Neural progenitor cell (in vitro differentiated cells): ENCODE data around the gene ABHD3. TPM values are rescaled to one million over a fixed set of nuclear protein-coding genes. Genes with fewer than 3 reads are reported as not detected.
"Not testable (repeated sequence)": the region's sequence is repeated elsewhere in the genome, so short reads cannot be mapped to it uniquely, and the experiment has no call there.

Experiments
- DNase-seq: peaks from one replicate; pipeline ENCODE4 v3.0.0-alpha.2; 2016; ENCODE audit warnings: low spot score
- H2AFZ ChIP-seq: fragments of 200-600 bp; sonication (generic); replicated peaks from 2 replicates; pipeline ENCODE4 v1.6.1; 2016; ENCODE audit warnings: antibody characterized with exemption
- H3F3A ChIP-seq: fragments of 200-600 bp; sonication (generic); 2 replicates; pipeline ENCODE4 v1.6.1; 2016; ENCODE audit warnings: antibody characterized with exemption, low read depth
- H3K27ac ChIP-seq: fragments of 200-600 bp; sonication (generic); 2 replicates; pipeline ENCODE4 v1.5.1; 2016; ENCODE audit warnings: mild to moderate bottlenecking
- H3K27me3 ChIP-seq: fragments of 200-600 bp; sonication (generic); 2 replicates; pipeline ENCODE4 v1.6.1; 2016; ENCODE audit warnings: mild to moderate bottlenecking, moderate library complexity
- H3K36me3 ChIP-seq: fragments of 200-600 bp; sonication (generic); 2 replicates; pipeline ENCODE4 v1.5.1; 2016
- H3K4me1 ChIP-seq: fragments of 200-600 bp; sonication (generic); 2 replicates; pipeline ENCODE4 v1.6.1; 2016; ENCODE audit warnings: mixed run types
- H3K4me2 ChIP-seq: fragments of 200-600 bp; sonication (generic); 2 replicates; pipeline ENCODE4 v1.6.1; 2016
- H3K4me3 ChIP-seq: fragments of 200-600 bp; sonication (generic); 2 replicates; pipeline ENCODE4 v1.5.1; 2016
- H3K79me2 ChIP-seq: fragments of 200-600 bp; sonication (generic); 2 replicates; pipeline ENCODE4 v1.6.1; 2016; ENCODE audit warnings: low read depth
- H3K9ac ChIP-seq: fragments of 200-600 bp; sonication (generic); 2 replicates; pipeline ENCODE4 v1.6.1; 2016
- H3K9me3 ChIP-seq: fragments of 200-600 bp; sonication (generic); 2 replicates; pipeline ENCODE4 v1.5.1; 2016; ENCODE audit warnings: low read depth
- H4K20me1 ChIP-seq: fragments of 200-600 bp; sonication (generic); 2 replicates; pipeline ENCODE4 v1.6.1; 2016; ENCODE audit warnings: low read depth
- H3K27ac Mint-ChIP-seq: 3 replicates; pipeline ENCODE4 v1.8.0; 2021; ENCODE audit warnings: mixed read lengths
- H3K27me3 Mint-ChIP-seq: 2 replicates; pipeline ENCODE4 v1.8.0; 2022; ENCODE audit warnings: low read depth, mild to moderate bottlenecking, inconsistent platforms, moderate library complexity, mixed read lengths; ENCODE audit not compliant: insufficient read depth
- H3K36me3 Mint-ChIP-seq: 3 replicates; pipeline ENCODE4 v1.8.0; 2021; ENCODE audit warnings: mixed read lengths
- H3K4me1 Mint-ChIP-seq: 3 replicates; pipeline ENCODE4 v1.8.0; 2021; ENCODE audit warnings: mixed read lengths
- H3K4me3 Mint-ChIP-seq: 3 replicates; pipeline ENCODE4 v1.8.0; 2021; ENCODE audit warnings: mild to moderate bottlenecking, moderate library complexity, mixed read lengths
- H3K9me3 Mint-ChIP-seq: 3 replicates; pipeline ENCODE4 v1.8.0; 2020; ENCODE audit warnings: mixed read lengths
- CTCF ChIP-seq: fragments of 200-600 bp; sonication (generic); IDR thresholded peaks from 2 replicates; pipeline ENCODE4 v1.5.1; 2017; ENCODE audit warnings: antibody characterized with exemption, mild to moderate bottlenecking
- EZH2 ChIP-seq: fragments of 200-600 bp; sonication (generic); IDR thresholded peaks from 2 replicates; pipeline ENCODE4 v1.6.1; 2017; ENCODE audit warnings: antibody characterized with exemption, mild to moderate bottlenecking, moderate library complexity
- EZH2phosphoT487 ChIP-seq: fragments of 200-600 bp; sonication (generic); IDR thresholded peaks from 2 replicates; pipeline ENCODE4 v1.6.1; 2017; ENCODE audit warnings: antibody characterized with exemption
- total RNA-seq: library from RNA; depleted of rRNA; stranded (reverse); fragments of >200 nt; gene quantifications from 2 replicates; pipeline ENCODE4 v1.2.3, GENCODE V29; 2015; ENCODE audit warnings: low replicate concordance

The ABHD3 gene
- total RNA-seq, 1 donor from 2014 or later = 21.0 TPM

DNA sequence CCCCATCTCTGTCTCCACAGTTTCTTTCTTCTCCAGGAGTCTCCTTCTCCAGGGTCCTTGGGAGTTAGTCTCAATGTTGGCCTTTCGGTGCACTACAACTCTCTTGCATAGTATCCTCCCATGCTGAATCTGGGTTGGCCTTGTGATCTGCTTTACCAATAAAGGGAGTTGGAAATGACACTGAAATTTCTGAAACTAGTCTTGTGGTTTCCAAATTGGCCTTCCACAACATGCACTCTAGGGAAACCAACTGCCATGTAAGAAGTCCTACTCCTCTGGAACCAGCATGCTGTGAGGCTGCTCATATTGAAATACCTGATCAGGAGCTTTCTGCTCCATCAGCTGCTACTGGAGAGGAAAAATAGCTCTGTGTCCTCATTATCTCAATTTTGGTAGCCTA lies 9.9 kb upstream of the ABHD3 start:
- H4K20me1 ChIP-seq = no peaks in the 10 kb centered on the region
- H3K36me3 ChIP-seq = no peaks in the 10 kb centered on the region
- H3K27me3 ChIP-seq = no peaks in the 10 kb centered on the region
- Mint-ChIP-seq H3K27ac (no peak overlapping the region), H3K9me3 (peaks cover 2% of the 10 kb centered on the region), H3K36me3 (no peaks in the 10 kb centered on the region), H3K27me3 (peaks cover 2% of the 10 kb centered on the region), H3K4me3 (no peak overlapping the region), H3K4me1 (no peaks in the 10 kb centered on the region)
- H3K9ac ChIP-seq = no peak overlapping the region
- TF ChIP-seq EZH2 = no peak
- no peak for TF ChIP-seq EZH2phosphoT487
- TF ChIP-seq CTCF = no peak
- H3K9me3 ChIP-seq = no peaks in the 10 kb centered on the region
- H3K4me3 ChIP-seq = no peak overlapping the region
- no peaks in the 10 kb centered on the region for H3F3A ChIP-seq
- no peak overlapping the region for H2AFZ ChIP-seq
- H3K4me2 ChIP-seq = no peak overlapping the region
- H3K27ac ChIP-seq = no peak overlapping the region
- H3K4me1 ChIP-seq = no peaks in the 10 kb centered on the region
- no peak for DNase-seq
- H3K79me2 ChIP-seq = no peaks in the 10 kb centered on the region

DNA sequence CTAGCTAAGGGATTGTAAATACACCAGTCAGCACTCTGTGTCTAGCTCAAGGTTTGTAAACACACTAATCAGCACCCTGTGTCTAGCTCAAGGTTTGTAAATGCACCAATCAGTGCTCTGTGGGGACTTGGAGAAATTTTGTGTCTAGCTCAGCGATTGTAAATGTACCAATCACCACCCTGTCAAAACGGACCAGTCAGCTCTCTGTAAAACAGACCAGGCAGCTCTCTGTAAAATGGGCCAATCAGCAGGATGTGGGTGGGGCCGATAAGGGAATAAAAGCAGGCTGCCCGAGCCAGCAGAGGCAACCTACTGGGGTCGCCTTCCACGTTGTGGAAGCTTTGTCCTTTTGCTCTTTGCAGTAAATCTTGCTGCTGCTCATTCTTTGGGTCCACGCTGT lies 2.6 kb upstream of the ABHD3 start:
- not testable (repeated sequence) for H3K27ac Mint-ChIP-seq, H3K4me1 Mint-ChIP-seq, H3K27ac ChIP-seq, H3K9me3 ChIP-seq, H3K9ac ChIP-seq, H3K4me3 ChIP-seq, H3K4me2 ChIP-seq, DNase-seq, H3K4me1 ChIP-seq, H4K20me1 ChIP-seq, H3K4me3 Mint-ChIP-seq, H3K79me2 ChIP-seq, H2AFZ ChIP-seq, H3K36me3 ChIP-seq, H3K36me3 Mint-ChIP-seq, H3K27me3 Mint-ChIP-seq
- Histone ChIP-seq H3K27me3 (peaks cover 14% of the 10 kb centered on the region), H3F3A (peaks cover 24% of the 10 kb centered on the region)
- peaks cover 16% of the 10 kb centered on the region for H3K9me3 Mint-ChIP-seq

DNA sequence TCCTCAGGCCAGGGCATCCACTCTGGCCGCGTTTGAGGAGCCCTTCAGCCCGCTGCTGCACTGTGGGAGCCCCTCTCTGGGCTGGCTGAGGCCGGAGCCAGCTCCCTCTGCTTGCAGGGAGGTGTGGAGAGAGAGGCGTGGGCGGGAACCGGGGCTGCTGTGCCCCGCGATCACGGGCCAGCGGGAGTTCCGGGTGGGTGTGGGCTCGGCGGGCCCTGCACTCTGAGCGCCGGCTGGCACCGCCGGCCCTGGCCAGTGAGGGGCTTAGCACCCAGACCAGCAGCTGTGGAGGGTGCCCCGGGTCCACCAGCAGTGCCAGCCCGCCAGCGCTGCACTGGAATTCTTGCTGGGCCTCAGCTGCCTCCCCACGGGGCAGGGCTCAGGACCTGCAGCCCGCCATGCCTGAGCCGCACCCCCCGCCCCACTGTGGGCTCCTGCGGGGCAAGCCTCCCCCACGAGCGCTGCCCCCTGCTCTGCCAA lies 1.9 kb upstream of the ABHD3 start:
- H3K9me3 Mint-ChIP-seq = peaks cover 16% of the 10 kb centered on the region
- Histone ChIP-seq H3K36me3 (no peaks in the 10 kb centered on the region), H2AFZ (no peak overlapping the region), H3K27ac (no peak overlapping the region), H4K20me1 (no peaks in the 10 kb centered on the region), H3F3A (peaks cover 24% of the 10 kb centered on the region), H3K4me2 (no peak overlapping the region), H3K4me1 (no peaks in the 10 kb centered on the region), H3K9ac (no peak overlapping the region), H3K79me2 (no peaks in the 10 kb centered on the region), H3K27me3 (peaks cover 14% of the 10 kb centered on the region), H3K4me3 (no peak overlapping the region), H3K9me3 (no peaks in the 10 kb centered on the region)
- DNase-seq = no peak
- H3K4me1 Mint-ChIP-seq = peaks cover 9% of the 10 kb centered on the region
- no peak for TF ChIP-seq CTCF
- TF ChIP-seq EZH2phosphoT487 = no peak
- no peak for TF ChIP-seq EZH2
- H3K27ac Mint-ChIP-seq = no peak overlapping the region
- peaks cover 6% of the 10 kb centered on the region for H3K27me3 Mint-ChIP-seq
- H3K36me3 Mint-ChIP-seq = peaks cover 6% of the 10 kb centered on the region
- H3K4me3 Mint-ChIP-seq = no peak overlapping the region

DNA sequence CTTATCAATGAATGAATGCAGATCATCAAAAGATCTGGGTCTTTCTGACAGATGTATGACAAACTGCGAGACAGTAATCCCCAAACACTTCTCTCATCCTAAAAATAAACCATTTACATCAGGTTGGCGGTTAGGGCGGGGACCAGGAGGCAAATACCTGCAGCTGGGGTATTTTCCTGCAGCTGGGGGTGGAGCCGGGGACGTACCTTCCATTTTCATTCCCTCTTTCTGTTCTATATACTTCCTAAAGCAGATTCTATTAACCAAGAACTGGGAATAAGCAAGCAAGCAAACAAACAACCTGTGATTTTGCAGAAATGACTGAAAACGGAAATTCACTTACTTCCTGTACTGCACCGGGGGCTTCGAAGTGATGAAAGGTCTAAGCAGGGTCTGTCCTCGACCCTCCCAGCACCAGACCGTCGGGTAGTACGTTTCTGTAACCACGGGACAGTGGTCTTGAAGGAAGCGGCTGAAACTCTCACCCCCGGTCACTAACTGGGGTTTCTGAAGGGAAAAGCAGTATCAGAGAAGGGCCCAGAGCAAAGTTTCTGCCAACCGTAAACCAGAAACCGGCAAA lies 1.2 kb downstream of the ABHD3 start:
- H3K27ac ChIP-seq = no peak overlapping the region
- peak overlapping the region; percentile 76 for H3K4me2 ChIP-seq
- H3K9me3 ChIP-seq = no peaks in the 10 kb centered on the region
- peaks cover 27% of the 10 kb centered on the region for H3F3A ChIP-seq
- Mint-ChIP-seq H3K36me3 (peaks cover 13% of the 10 kb centered on the region), H3K9me3 (peaks cover 10% of the 10 kb centered on the region), H3K27ac (no peak overlapping the region), H3K4me3 (peak overlapping the region; percentile 92), H3K27me3 (peaks cover 4% of the 10 kb centered on the region), H3K4me1 (peaks cover 13% of the 10 kb centered on the region)
- H4K20me1 ChIP-seq = no peaks in the 10 kb centered on the region
- peak overlapping the region; percentile 70 for H2AFZ ChIP-seq
- TF ChIP-seq EZH2 (no peak), CTCF (no peak), EZH2phosphoT487 (no peak)
- no peaks in the 10 kb centered on the region for H3K36me3 ChIP-seq
- peaks cover 14% of the 10 kb centered on the region for H3K27me3 ChIP-seq
- peak overlapping the region; percentile 53 for H3K4me3 ChIP-seq
- H3K79me2 ChIP-seq = no peaks in the 10 kb centered on the region
- peaks cover 4% of the 10 kb centered on the region for H3K4me1 ChIP-seq
- H3K9ac ChIP-seq = no peak overlapping the region
- DNase-seq = no peak
